Measurements from ENCODE around the gene NEURL2.

GRCh38 chr20:45873409-45874103 is 17.5 kb downstream of the NEURL2 start:
- TF ChIP-seq CTCF (conservative IDR thresholded peaks at IDR 0.05; ENCODE audit: low read depth, low read length) (no peak), EZH2 (IDR thresholded peaks at IDR 0.05; ENCODE audit: borderline replicate concordance, low read depth, low read length, poor library complexity, severe bottlenecking) (no peak)

All from A673 (cell line).